Vagina (tissue), 2 donors: ENCODE results near the gene KAZN. TPM values are rescaled to one million over a fixed set of nuclear protein-coding genes. Genes with fewer than 3 reads are reported as not detected.

Experiments
- DNase-seq, 2 donors: peaks; one replicate each; pipeline ENCODE4 v3.0.0-alpha.2; 2017; ENCODE audit errors: extremely low spot score in 2 of 2
- H3K27ac ChIP-seq: fragments of 200-600 bp; sonication (generic); one replicate; pipeline ENCODE4 v1.5.1; 2019
- H3K27me3 ChIP-seq: fragments of 200-600 bp; sonication (generic); one replicate; pipeline ENCODE4 v1.5.1; 2019
- H3K36me3 ChIP-seq, 2 donors: fragments of 200-600 bp; sonication (generic); one replicate each; pipeline ENCODE4 v1.5.1; 2017 to 2019
- H3K4me1 ChIP-seq: fragments of 200-600 bp; sonication (generic); one replicate; pipeline ENCODE4 v1.5.1; 2019
- H3K4me3 ChIP-seq, 2 donors: fragments of 200-600 bp; sonication (generic); 1 replicate in 1 of 2; 2 replicates in 1 of 2; pipeline ENCODE4 v1.5.1; 2016 to 2019
- H3K9me3 ChIP-seq: fragments of 200-600 bp; sonication (generic); one replicate; pipeline ENCODE4 v1.5.1; 2019
- CTCF ChIP-seq, 3 experiments: fragments of 450-650 bp in 2 of 3; fragments of 200-600 bp in 1 of 3; sonication (generic) in 1 of 3; IDR thresholded peaks; one replicate each; pipeline ENCODE4 v1.5.1; 2017 to 2019; ENCODE audit warnings: antibody characterized with exemption in 3 of 3, mild to moderate bottlenecking in 2 of 3, moderate library complexity in 2 of 3
- POLR2A ChIP-seq, 2 donors: fragments of 450-650 bp; IDR thresholded peaks; one replicate each; pipeline ENCODE4 v1.6.1; 2017; ENCODE audit warnings: antibody characterized with exemption in 2 of 2, mild to moderate bottlenecking in 2 of 2, moderate library complexity in 2 of 2
- POLR2AphosphoS5 ChIP-seq, 2 donors: sonication (generic); formaldehyde crosslinking; IDR thresholded peaks; one replicate each; pipeline ENCODE4 v1.9.0; 2017; ENCODE audit warnings: antibody characterized with exemption in 2 of 2, mild to moderate bottlenecking in 2 of 2, low read depth in 1 of 2; ENCODE audit not compliant: insufficient read depth in 1 of 2
- intact Hi-C: fragments of 100-400 bp; cut with DNase I; formaldehyde crosslinking; loops from one replicate; pipeline ENCODE4 v1.15.1; 2023
- total RNA-seq: library from RNA; depleted of rRNA; stranded (reverse); fragments of >200 nt; gene quantifications from one replicate; pipeline ENCODE4 v1.2.3, GENCODE V29; 2016

The KAZN gene
- total RNA-seq, 1 donor from 2014 or later = 29.5 TPM

GRCh38 chr1:14555091-14555490, 43.4 kb upstream of the KAZN start:
- intact Hi-C loops = no loop called here
- Histone ChIP-seq H3K27ac (no peak overlapping the region), H3K4me3 (no peak overlapping the region), H3K9me3 (no peaks in the 10 kb centered on the region), H3K27me3 (no peaks in the 10 kb centered on the region), H3K36me3 (no peaks in the 10 kb centered on the region), H3K4me1 (no peaks in the 10 kb centered on the region)
- no peak for TF ChIP-seq CTCF (IDR thresholded peaks at IDR 0.05)
- TF ChIP-seq POLR2A (IDR thresholded peaks at IDR 0.05) = no peak
- no peak for TF ChIP-seq POLR2AphosphoS5 (IDR thresholded peaks at IDR 0.05; ENCODE audit: insufficient read depth in 1 of 2, low read depth in 1 of 2)
- DNase-seq = no peak

- H3K9me3 ChIP-seq = no peaks in the 10 kb centered on the region
- H3K27ac ChIP-seq = no peak overlapping the region
- DNase-seq = no peak
- intact Hi-C loops = no loop called here
- H3K36me3 ChIP-seq = no peaks in the 10 kb centered on the region
- no peak overlapping the region for H3K4me3 ChIP-seq
- H3K4me1 ChIP-seq = no peaks in the 10 kb centered on the region
- H3K27me3 ChIP-seq = no peaks in the 10 kb centered on the region
- TF ChIP-seq POLR2A (IDR thresholded peaks at IDR 0.05) (no peak), POLR2AphosphoS5 (IDR thresholded peaks at IDR 0.05; ENCODE audit: insufficient read depth in 1 of 2, low read depth in 1 of 2) (no peak), CTCF (IDR thresholded peaks at IDR 0.05) (no peak)
Observed at GRCh38 chr1:14561014-14561693, 37.3 kb upstream of the KAZN start.

- Histone ChIP-seq H3K27me3 (no peaks in the 10 kb centered on the region), H3K9me3 (no peaks in the 10 kb centered on the region), H3K4me3 (no peak overlapping the region), H3K36me3 (no peaks in the 10 kb centered on the region), H3K27ac (no peak overlapping the region), H3K4me1 (no peaks in the 10 kb centered on the region)
- DNase-seq = no peak
- TF ChIP-seq POLR2A (IDR thresholded peaks at IDR 0.05) = no peak
- TF ChIP-seq CTCF (IDR thresholded peaks at IDR 0.05) = no peak
- TF ChIP-seq POLR2AphosphoS5 (IDR thresholded peaks at IDR 0.05; ENCODE audit: insufficient read depth in 1 of 2, low read depth in 1 of 2) = no peak
- intact Hi-C loops = no loop called here
Observed at GRCh38 chr1:14565090-14565489, 33.4 kb upstream of the KAZN start.

- Histone ChIP-seq H3K27ac (no peak overlapping the region), H3K4me1 (no peaks in the 10 kb centered on the region), H3K27me3 (no peaks in the 10 kb centered on the region), H3K36me3 (no peaks in the 10 kb centered on the region), H3K4me3 (no peak overlapping the region), H3K9me3 (no peaks in the 10 kb centered on the region)
- DNase-seq = no peak
- TF ChIP-seq CTCF (IDR thresholded peaks at IDR 0.05) (no peak), POLR2AphosphoS5 (IDR thresholded peaks at IDR 0.05; ENCODE audit: insufficient read depth in 1 of 2, low read depth in 1 of 2) (no peak), POLR2A (IDR thresholded peaks at IDR 0.05) (no peak)
- intact Hi-C loops = no loop called here
Observed at GRCh38 chr1:14567056-14567455, 31.4 kb upstream of the KAZN start.

- H3K27ac ChIP-seq = no peak overlapping the region
- no peaks in the 10 kb centered on the region for H3K27me3 ChIP-seq
- no peaks in the 10 kb centered on the region for H3K4me1 ChIP-seq
- H3K4me3 ChIP-seq = no peak overlapping the region
- intact Hi-C loops = no loop called here
- DNase-seq = no peak
- no peak for TF ChIP-seq POLR2AphosphoS5 (IDR thresholded peaks at IDR 0.05; ENCODE audit: insufficient read depth in 1 of 2, low read depth in 1 of 2)
- TF ChIP-seq CTCF (IDR thresholded peaks at IDR 0.05) = no peak
- no peak for TF ChIP-seq POLR2A (IDR thresholded peaks at IDR 0.05)
- no peaks in the 10 kb centered on the region for H3K36me3 ChIP-seq
- H3K9me3 ChIP-seq = no peaks in the 10 kb centered on the region
Observed at GRCh38 chr1:14567903-14568302, 30.6 kb upstream of the KAZN start.
